ENCODE data around the gene FRY. TPM values are rescaled to one million over a fixed set of nuclear protein-coding genes. Genes with fewer than 3 reads are reported as not detected.
"Not testable (repeated sequence)": the region's sequence is repeated elsewhere in the genome, so short reads cannot be mapped to it uniquely, and the experiment has no call there.

Gene FRY
- total RNA-seq, 1 donor, result 12.3 TPM

- no peak for TF ChIP-seq CTCF (IDR thresholded peaks at IDR 0.05; ENCODE audit: extremely low read depth, low read depth, low read length)
- Histone ChIP-seq H3K27ac (ENCODE audit: low read depth, low read length) (no peak overlapping the region), H3K4me3 (ENCODE audit: insufficient read depth, low read length) (no peak overlapping the region), H3K9me3 (ENCODE audit: low read depth, low read length) (no peaks in the 10 kb centered on the region), H3K36me3 (ENCODE audit: insufficient read depth, low read length) (no peaks in the 10 kb centered on the region), H3K79me2 (ENCODE audit: insufficient read depth, low read length) (no peaks in the 10 kb centered on the region), H3K4me1 (ENCODE audit: insufficient read depth, low read length) (peaks cover 11% of the 10 kb centered on the region), H3K4me2 (ENCODE audit: insufficient read depth, low read length) (no peak overlapping the region), H3K27me3 (ENCODE audit: insufficient read depth, low read length) (no peaks in the 10 kb centered on the region), H2AFZ (ENCODE audit: low read length) (no peak overlapping the region), H4K20me1 (ENCODE audit: insufficient read depth, low read length) (no peaks in the 10 kb centered on the region)
- DNase-seq (ENCODE audit: insufficient read length, low spot score, missing footprints), result peak; percentile 73
Observed at GRCh38 chr13:31986676-31987470, 44.7 kb upstream of the FRY start.

GRCh38 chr13:31987535-31988170, 43.9 kb upstream of the FRY start:
- Histone ChIP-seq H3K79me2 (ENCODE audit: insufficient read depth, low read length) (no peaks in the 10 kb centered on the region), H3K36me3 (ENCODE audit: insufficient read depth, low read length) (no peaks in the 10 kb centered on the region), H2AFZ (ENCODE audit: low read length) (no peak overlapping the region), H3K9me3 (ENCODE audit: low read depth, low read length) (no peaks in the 10 kb centered on the region), H4K20me1 (ENCODE audit: insufficient read depth, low read length) (no peaks in the 10 kb centered on the region), H3K27ac (ENCODE audit: low read depth, low read length) (no peak overlapping the region), H3K4me2 (ENCODE audit: insufficient read depth, low read length) (no peak overlapping the region), H3K27me3 (ENCODE audit: insufficient read depth, low read length) (no peaks in the 10 kb centered on the region), H3K4me1 (ENCODE audit: insufficient read depth, low read length) (peaks cover 3% of the 10 kb centered on the region), H3K4me3 (ENCODE audit: insufficient read depth, low read length) (no peak overlapping the region)
- DNase-seq (ENCODE audit: insufficient read length, low spot score, missing footprints), result no peak
- TF ChIP-seq CTCF (IDR thresholded peaks at IDR 0.05; ENCODE audit: extremely low read depth, low read depth, low read length), result no peak

GRCh38 chr13:31994367-31994766, 37.2 kb upstream of the FRY start:
- not testable (repeated sequence) for H4K20me1 ChIP-seq (ENCODE audit: insufficient read depth, low read length); H3K4me2 ChIP-seq (ENCODE audit: insufficient read depth, low read length); H3K36me3 ChIP-seq (ENCODE audit: insufficient read depth, low read length); H3K4me1 ChIP-seq (ENCODE audit: insufficient read depth, low read length); H3K27ac ChIP-seq (ENCODE audit: low read depth, low read length); H3K27me3 ChIP-seq (ENCODE audit: insufficient read depth, low read length); H3K79me2 ChIP-seq (ENCODE audit: insufficient read depth, low read length); DNase-seq (ENCODE audit: insufficient read length, low spot score, missing footprints); H3K4me3 ChIP-seq (ENCODE audit: insufficient read depth, low read length); H2AFZ ChIP-seq (ENCODE audit: low read length); H3K9me3 ChIP-seq (ENCODE audit: low read depth, low read length)

GRCh38 chr13:31996601-31997000, 35.0 kb upstream of the FRY start:
- Histone ChIP-seq H3K4me3 (ENCODE audit: insufficient read depth, low read length) (no peak overlapping the region), H3K9me3 (ENCODE audit: low read depth, low read length) (no peaks in the 10 kb centered on the region), H3K4me1 (ENCODE audit: insufficient read depth, low read length) (no peaks in the 10 kb centered on the region), H3K27me3 (ENCODE audit: insufficient read depth, low read length) (no peaks in the 10 kb centered on the region), H4K20me1 (ENCODE audit: insufficient read depth, low read length) (no peaks in the 10 kb centered on the region), H3K4me2 (ENCODE audit: insufficient read depth, low read length) (no peak overlapping the region), H3K79me2 (ENCODE audit: insufficient read depth, low read length) (no peaks in the 10 kb centered on the region), H2AFZ (ENCODE audit: low read length) (no peak overlapping the region), H3K36me3 (ENCODE audit: insufficient read depth, low read length) (no peaks in the 10 kb centered on the region), H3K27ac (ENCODE audit: low read depth, low read length) (no peak overlapping the region)
- TF ChIP-seq CTCF (IDR thresholded peaks at IDR 0.05; ENCODE audit: extremely low read depth, low read depth, low read length), result no peak
- DNase-seq (ENCODE audit: insufficient read length, low spot score, missing footprints), result no peak
